ENCODE measurements around the gene CLEC3B. TPM values are rescaled to one million over a fixed set of nuclear protein-coding genes. Genes with fewer than 3 reads are reported as not detected.

Gene CLEC3B
- total and polyA plus RNA-seq, 2 of the 8 experiments (the other 6 are each of a cell fraction or from before 2014, with no cell fraction given): 0.32 TPM; not detected in 1

DNA sequence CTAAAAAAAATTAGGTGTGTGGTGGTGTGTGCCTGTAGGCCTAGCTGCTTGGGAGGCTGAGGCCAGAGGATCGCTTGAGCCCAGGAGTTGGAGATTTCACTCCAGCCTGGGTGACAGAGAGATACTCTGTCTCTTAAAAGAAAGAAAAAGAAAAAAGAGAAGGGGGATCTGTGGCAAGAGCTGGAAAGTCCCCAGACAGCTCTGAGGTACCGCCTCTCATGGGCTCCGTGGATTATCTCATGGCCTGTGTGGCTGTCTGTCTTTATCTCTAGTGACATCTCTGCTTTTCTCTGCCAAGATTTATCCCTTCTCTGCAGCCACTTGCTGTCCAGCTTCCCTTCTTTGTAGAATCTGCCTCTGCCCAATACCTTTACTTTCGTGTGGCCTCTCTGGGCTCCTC is 44.4 kb upstream of the CLEC3B start (continued):
- TF ChIP-seq, protein P1, sequence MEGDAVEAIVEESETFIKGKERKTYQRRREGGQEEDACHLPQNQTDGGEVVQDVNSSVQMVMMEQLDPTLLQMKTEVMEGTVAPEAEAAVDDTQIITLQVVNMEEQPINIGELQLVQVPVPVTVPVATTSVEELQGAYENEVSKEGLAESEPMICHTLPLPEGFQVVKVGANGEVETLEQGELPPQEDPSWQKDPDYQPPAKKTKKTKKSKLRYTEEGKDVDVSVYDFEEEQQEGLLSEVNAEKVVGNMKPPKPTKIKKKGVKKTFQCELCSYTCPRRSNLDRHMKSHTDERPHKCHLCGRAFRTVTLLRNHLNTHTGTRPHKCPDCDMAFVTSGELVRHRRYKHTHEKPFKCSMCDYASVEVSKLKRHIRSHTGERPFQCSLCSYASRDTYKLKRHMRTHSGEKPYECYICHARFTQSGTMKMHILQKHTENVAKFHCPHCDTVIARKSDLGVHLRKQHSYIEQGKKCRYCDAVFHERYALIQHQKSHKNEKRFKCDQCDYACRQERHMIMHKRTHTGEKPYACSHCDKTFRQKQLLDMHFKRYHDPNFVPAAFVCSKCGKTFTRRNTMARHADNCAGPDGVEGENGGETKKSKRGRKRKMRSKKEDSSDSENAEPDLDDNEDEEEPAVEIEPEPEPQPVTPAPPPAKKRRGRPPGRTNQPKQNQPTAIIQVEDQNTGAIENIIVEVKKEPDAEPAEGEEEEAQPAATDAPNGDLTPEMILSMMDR (IDR thresholded peaks at IDR 0.05; ENCODE audit: control extremely low read depth in 1 of 3, insufficient read depth in 1 of 3, low read depth in 1 of 3, low read length in 3 of 3): no peak
- TF ChIP-seq, protein P2, sequence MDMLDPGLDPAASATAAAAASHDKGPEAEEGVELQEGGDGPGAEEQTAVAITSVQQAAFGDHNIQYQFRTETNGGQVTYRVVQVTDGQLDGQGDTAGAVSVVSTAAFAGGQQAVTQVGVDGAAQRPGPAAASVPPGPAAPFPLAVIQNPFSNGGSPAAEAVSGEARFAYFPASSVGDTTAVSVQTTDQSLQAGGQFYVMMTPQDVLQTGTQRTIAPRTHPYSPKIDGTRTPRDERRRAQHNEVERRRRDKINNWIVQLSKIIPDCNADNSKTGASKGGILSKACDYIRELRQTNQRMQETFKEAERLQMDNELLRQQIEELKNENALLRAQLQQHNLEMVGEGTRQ (IDR thresholded peaks at IDR 0.05; ENCODE audit: low read length): no peak
- no peak for TF ChIP-seq SP1 (IDR thresholded peaks at IDR 0.05; ENCODE audit: low read depth, low read length)
- TF ChIP-seq BACH1 (IDR thresholded peaks at IDR 0.05; ENCODE audit: low read length): no peak
